IPS-18a (cell line): ENCODE measurements around the gene SRC.

Experiments
- H3K27ac ChIP-seq: one replicate; pipeline ENCODE4 v1.5.1; 2013; ENCODE audit warnings: low read length
- H3K27me3 ChIP-seq: one replicate; pipeline ENCODE4 v1.6.1; 2013; ENCODE audit warnings: mild to moderate bottlenecking, low read length; ENCODE audit not compliant: control insufficient read depth, insufficient read depth
- H3K36me3 ChIP-seq: one replicate; pipeline ENCODE4 v1.6.1; 2013; ENCODE audit warnings: low read depth, low read length; ENCODE audit not compliant: control insufficient read depth
- H3K4me1 ChIP-seq: one replicate; pipeline ENCODE4 v1.6.1; 2013; ENCODE audit warnings: low read depth, low read length; ENCODE audit not compliant: control insufficient read depth
- H3K4me3 ChIP-seq: one replicate; pipeline ENCODE4 v1.5.1; 2013; ENCODE audit warnings: low read length
- H3K9ac ChIP-seq: one replicate; pipeline ENCODE4 v1.6.1; 2013; ENCODE audit warnings: mild to moderate bottlenecking, low read length, moderate library complexity
- H3K9me3 ChIP-seq: one replicate; pipeline ENCODE4 v1.6.1; 2013; ENCODE audit warnings: low read depth, low read length; ENCODE audit not compliant: control insufficient read depth

The SRC gene

DNA sequence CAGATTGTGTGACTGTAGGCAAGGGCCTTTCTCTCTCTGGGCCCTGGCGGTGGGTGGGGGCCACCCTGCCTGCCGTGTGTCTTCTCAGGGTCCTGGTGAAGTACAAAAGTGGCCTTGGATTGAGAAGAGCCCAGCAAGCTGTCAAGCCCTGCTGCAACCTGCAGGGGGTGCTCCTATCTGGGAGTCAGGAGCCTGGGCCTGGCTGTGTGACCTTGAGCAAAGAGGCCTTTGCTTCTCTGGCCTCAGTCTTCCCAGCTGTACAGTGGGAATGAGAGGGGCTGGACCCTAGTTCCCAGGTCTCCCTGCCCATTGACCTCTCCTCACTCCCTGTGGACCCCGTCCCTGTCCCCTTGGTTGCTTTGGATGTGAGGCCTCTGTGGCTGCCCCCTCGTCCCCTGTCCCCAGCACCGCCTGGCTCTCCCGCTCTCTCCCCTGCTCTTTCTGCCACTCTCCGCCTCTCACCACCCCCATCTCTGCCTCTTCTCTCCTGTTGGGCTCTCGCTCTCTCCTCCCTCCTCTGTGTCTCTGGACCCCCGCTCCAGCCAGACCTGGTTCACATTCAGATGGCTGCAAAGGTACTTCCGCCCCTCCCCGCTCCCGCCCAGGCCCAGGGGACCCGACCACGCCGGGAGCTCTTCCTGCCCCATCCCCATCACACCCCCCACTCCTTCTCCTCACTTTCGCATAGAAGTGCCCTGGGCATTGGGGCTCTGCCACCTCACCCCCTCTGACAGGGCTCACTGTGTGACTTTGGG is 46.7 kb downstream of the SRC start:
- H3K36me3 ChIP-seq = no peaks in the 10 kb centered on the region

DNA sequence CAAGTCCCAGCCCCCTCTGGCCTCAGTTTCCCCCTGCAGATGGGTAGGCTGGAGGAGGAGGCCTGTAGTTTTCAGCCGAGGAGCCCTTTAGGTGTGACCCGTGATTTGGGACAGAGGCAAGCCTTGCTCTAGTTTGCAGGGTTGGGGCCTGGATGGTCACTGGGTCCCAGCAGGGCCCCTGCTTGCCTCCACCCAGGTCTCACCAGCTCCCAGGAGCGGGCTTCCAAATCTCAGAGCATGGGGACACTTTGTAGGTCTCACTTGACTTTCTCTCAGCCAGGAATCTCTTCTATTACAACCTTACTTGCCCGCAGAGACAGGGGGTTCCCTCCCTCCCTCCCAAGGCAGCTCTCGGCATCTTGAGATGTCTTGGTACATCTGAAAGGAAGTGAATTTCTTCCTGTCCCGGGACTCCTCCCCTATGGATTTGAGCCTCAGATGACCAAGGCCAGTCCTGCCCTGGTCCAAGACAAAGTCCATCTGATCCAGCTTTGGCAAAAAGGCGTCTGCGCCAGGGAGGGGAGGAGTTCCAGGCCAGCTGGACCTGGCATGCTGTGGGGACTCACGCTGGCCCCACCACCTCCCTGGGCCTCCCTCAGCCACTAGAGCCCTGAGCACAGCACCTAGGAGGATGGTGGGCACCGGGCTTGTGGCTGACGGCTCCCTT is 47.4 kb downstream of the SRC start:
- Histone ChIP-seq H3K9ac (no peak overlapping the region), H3K27me3 (no peaks in the 10 kb centered on the region), H3K27ac (no peak overlapping the region), H3K4me3 (no peak overlapping the region), H3K9me3 (no peaks in the 10 kb centered on the region), H3K4me1 (peaks cover 14% of the 10 kb centered on the region), H3K36me3 (peaks cover 3% of the 10 kb centered on the region)

More for the DNA sequence above, 46.7 kb downstream of the SRC start:
- H3K4me3 ChIP-seq = no peak overlapping the region
- no peak overlapping the region for H3K9ac ChIP-seq
- no peaks in the 10 kb centered on the region for H3K27me3 ChIP-seq
- no peak overlapping the region for H3K27ac ChIP-seq
- peaks cover 12% of the 10 kb centered on the region for H3K4me1 ChIP-seq
- no peaks in the 10 kb centered on the region for H3K9me3 ChIP-seq

DNA sequence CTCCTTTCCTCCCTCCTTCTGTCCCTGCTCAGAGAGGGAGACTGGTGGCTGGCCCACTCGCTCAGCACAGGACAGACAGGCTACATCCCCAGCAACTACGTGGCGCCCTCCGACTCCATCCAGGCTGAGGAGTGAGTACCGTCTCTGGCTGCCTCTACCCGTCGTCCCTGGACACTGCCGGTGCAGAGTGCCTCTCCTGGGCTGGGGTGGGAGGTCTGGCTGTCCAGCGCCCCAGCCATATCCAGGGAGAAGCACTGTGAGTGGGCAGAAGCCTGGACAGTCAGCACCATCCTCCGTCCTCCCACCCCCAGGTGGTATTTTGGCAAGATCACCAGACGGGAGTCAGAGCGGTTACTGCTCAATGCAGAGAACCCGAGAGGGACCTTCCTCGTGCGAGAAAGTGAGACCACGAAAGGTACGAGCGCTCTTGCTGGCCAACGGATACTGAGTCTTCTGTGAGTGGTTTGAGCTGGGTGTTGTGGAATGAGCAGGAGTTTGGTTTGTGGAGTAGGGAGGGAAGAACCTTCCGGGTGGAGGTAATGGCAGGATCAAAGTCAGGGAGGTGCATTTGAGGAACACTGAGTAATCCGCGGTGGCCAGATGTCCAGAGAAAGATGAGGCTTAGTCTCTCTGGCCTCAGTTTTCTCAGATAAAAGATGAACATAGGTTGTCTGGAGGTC is 48.1 kb downstream of the SRC start:
- H3K27me3 ChIP-seq = no peaks in the 10 kb centered on the region
- no peaks in the 10 kb centered on the region for H3K9me3 ChIP-seq
- no peak overlapping the region for H3K27ac ChIP-seq
- no peak overlapping the region for H3K9ac ChIP-seq
- no peak overlapping the region for H3K4me3 ChIP-seq
- H3K4me1 ChIP-seq = peaks cover 14% of the 10 kb centered on the region
- H3K36me3 ChIP-seq = peaks cover 10% of the 10 kb centered on the region

DNA sequence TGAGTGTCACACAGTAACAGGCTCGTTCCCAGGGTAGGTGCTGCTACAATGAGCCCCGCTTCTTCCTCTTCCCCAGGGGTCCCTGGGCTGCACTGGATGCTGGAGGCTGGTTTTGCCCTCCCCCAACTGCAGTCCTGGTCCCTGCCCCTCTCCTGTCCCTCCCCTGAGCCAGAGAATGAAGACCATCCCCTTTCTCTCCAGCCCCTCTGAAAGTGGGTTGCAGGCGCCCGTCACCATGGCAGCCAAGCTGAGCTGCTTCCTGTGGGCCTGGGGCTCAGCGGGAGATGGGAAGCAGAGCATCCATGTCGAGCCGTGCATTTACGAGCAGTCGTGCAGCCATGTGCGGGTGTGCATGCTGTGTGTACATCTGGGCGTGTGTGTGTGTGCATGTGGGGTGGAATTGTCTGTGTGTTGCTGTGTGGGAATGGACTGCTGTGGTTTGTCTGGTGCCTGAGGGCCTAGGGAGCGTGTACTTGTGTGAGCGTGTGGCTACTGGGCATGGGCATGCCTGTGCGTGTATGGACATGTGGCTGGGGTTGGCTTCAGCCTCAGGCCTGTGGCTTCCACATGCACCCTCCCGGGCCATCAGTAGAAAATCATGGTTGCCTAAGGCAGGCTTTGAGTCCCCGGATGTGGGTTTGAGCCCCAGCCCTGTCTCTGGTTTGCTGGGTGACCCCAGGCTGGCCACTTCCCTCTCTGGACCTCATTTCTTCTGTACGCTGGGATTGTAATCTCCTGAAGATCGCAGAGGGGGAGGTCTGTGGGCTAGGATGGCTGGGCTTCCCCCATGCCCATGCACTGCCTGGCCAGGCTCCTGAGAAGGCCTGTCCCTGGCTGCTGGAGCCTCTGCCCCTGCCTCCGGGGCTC is 48.8 kb downstream of the SRC start:
- peaks cover 14% of the 10 kb centered on the region for H3K4me1 ChIP-seq
- H3K9me3 ChIP-seq = no peaks in the 10 kb centered on the region
- no peaks in the 10 kb centered on the region for H3K27me3 ChIP-seq
- H3K9ac ChIP-seq = no peak overlapping the region
- H3K36me3 ChIP-seq = peaks cover 10% of the 10 kb centered on the region
- H3K27ac ChIP-seq = no peak overlapping the region
- H3K4me3 ChIP-seq = no peak overlapping the region

DNA sequence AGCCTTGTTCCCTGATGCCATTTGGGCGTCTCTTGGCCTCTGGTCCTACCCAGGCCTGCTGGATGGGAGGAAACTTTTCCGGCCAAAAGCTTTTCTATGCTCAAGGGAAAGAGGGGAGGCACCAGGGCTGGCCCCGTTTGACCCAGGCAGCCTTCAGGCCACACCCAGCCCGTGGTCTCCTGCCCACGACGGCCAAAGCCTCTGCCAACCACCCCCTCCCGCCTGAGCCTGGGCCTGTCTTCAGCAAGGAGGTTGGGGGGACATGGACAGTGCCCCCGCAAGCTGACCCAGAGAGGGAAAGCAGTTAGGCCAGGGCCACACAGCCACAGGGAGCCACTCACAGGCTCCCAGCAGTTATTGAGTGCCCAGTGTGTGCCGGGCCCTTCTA is 49.5 kb downstream of the SRC start:
- Histone ChIP-seq H3K27me3 (no peaks in the 10 kb centered on the region), H3K4me3 (no peak overlapping the region), H3K9me3 (no peaks in the 10 kb centered on the region), H3K4me1 (peaks cover 14% of the 10 kb centered on the region), H3K27ac (no peak overlapping the region), H3K36me3 (peaks cover 16% of the 10 kb centered on the region), H3K9ac (no peak overlapping the region)

DNA sequence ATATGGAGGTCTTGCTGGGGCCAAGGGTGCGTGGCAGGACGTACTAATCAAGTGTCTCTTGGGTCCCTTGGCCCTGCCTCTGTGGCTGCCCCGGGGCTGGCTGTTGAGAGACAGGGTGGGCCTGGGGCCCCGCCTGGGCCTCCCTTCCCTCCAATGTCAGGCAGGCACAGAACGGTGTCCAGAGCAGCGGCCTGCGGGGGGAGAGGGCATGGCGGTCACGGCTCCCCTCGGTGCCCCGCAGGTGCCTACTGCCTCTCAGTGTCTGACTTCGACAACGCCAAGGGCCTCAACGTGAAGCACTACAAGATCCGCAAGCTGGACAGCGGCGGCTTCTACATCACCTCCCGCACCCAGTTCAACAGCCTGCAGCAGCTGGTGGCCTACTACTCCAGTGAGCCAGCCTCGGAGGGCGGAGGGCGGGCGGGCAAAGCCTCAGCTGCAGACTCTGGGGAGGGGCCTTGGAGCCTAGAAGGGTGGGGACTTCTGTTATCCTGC is 50.0 kb downstream of the SRC start:
- Histone ChIP-seq H3K9me3 (no peaks in the 10 kb centered on the region), H3K27ac (no peak overlapping the region), H3K9ac (peak overlapping the region; percentile 41), H3K4me3 (peak overlapping the region; percentile 12), H3K36me3 (peaks cover 16% of the 10 kb centered on the region), H3K4me1 (peaks cover 14% of the 10 kb centered on the region), H3K27me3 (no peaks in the 10 kb centered on the region)

DNA sequence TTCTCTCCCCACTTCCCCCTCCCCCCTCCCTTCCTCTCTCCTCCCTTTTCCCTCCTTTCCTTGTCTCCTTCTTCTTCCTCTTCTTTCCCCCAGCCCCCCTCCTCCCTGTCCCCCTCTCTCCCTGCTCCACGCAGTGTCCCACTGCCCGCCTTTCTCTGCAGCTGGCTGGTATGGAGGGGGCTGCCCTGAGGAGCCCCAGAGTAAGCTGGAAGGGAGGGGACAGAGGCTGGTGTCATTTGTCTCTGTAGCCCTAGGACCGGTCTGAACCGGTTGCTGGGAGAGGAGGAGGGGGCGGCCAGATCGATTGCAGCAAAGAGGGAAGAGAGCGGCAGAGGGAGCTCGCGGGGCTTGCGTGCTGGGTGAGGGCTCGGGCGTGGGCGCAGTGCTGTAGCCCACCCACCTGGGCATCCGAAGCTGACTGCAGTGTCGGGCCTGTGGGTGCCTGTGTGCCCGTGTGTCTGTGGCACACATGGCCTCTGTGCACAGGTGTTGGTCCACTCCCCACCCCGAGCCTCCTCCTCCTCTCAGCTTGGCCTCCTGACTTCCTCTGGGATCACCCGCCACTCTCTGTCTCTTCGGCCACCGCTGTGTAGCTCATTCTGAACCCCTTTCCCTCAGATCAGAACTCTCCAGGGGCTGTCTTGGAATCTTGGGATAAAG is 50.6 kb downstream of the SRC start:
- Histone ChIP-seq H3K27ac (peak overlapping the region; percentile 22), H3K4me3 (peak overlapping the region; percentile 12), H3K36me3 (peaks cover 16% of the 10 kb centered on the region), H3K4me1 (peaks cover 14% of the 10 kb centered on the region), H3K27me3 (no peaks in the 10 kb centered on the region), H3K9ac (peak overlapping the region; percentile 41), H3K9me3 (no peaks in the 10 kb centered on the region)

DNA sequence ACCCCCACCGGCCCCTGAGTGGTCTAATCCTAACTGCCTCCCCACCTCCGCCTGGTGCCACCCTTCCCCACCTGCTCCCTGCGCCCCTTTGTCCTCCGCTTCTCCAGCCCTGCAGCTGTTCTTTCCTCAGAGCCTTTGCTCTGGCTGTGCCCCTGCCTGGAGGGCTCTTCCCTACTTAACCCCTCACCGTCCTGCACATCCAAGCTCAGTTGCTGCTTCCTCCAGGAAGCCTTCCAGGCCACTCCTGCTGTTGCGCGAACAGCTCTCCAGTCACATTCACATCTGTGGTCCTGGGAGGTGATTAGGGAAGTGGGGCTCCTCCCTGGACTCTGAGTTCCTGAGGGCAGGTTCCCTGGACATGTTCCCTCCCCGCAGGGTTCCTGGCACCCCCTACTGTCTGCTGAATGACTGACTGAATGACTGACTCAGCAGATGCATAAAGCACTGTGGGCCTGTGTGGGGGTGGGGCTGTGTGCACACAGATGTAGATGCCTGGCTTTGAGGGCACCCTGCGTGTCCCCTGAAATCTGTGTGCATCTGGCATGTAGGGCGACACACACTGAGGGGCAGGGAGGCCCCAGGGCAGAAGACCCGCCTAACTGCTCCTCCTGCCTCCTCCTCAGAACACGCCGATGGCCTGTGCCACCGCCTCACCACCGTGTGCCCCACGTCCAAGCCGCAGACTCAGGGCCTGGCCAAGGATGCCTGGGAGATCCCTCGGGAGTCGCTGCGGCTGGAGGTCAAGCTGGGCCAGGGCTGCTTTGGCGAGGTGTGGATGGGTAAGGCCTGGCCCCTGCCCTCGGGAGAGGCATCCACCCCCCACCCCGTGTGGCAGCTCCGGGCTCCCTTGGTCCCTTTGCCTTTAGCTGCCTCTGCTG is 51.4 kb downstream of the SRC start:
- H3K4me3 ChIP-seq = no peak overlapping the region
- H3K27ac ChIP-seq = peak overlapping the region; percentile 22
- peak overlapping the region; percentile 41 for H3K9ac ChIP-seq
- H3K27me3 ChIP-seq = no peaks in the 10 kb centered on the region
- no peaks in the 10 kb centered on the region for H3K9me3 ChIP-seq
- H3K4me1 ChIP-seq = peaks cover 14% of the 10 kb centered on the region
- H3K36me3 ChIP-seq = peaks cover 16% of the 10 kb centered on the region

DNA sequence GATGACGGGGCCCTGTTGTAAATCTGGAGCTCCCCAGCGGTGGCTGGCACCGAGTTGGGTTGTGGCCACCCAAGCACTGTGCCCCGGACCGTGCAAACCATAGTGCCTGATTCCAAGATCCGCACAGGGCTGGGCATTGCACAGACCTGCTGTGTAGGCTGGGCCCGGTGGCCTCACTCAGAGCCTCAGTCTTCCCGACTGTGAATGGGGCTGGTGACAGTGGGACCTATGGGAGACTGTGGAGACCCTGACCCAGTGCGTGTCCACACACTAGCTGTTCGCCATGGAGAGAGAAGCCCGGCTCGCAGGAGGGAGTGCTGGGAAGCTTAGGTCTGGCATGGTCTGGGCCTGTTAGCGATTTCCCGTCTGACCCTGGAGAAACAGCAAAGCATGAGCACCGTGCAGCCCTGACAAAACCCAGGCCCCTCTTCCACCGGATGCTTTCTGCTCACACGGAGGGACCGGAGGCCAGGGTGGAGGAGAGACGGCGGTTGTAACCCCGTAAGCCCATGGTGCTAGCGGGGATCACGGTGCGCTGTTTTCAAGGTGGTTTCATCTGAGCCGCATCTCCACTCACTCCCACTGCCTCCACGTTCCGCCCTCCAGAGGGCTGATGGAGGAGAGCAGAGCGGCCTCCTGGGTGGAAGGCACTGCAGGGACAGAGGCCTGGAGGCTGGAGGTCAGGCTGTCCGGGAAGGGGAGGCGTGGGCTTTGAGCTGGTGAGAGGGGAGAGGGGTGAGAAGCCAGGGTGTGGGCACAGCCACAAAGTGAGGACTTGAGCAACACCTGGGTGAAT is 52.2 kb downstream of the SRC start:
- H3K9me3 ChIP-seq = no peaks in the 10 kb centered on the region
- peaks cover 14% of the 10 kb centered on the region for H3K4me1 ChIP-seq
- H3K9ac ChIP-seq = no peak overlapping the region
- no peak overlapping the region for H3K4me3 ChIP-seq
- no peaks in the 10 kb centered on the region for H3K27me3 ChIP-seq
- no peak overlapping the region for H3K27ac ChIP-seq
- H3K36me3 ChIP-seq = peaks cover 16% of the 10 kb centered on the region
